ENCODE data around the gene ARHGAP6.

The ARHGAP6 gene

DNA sequence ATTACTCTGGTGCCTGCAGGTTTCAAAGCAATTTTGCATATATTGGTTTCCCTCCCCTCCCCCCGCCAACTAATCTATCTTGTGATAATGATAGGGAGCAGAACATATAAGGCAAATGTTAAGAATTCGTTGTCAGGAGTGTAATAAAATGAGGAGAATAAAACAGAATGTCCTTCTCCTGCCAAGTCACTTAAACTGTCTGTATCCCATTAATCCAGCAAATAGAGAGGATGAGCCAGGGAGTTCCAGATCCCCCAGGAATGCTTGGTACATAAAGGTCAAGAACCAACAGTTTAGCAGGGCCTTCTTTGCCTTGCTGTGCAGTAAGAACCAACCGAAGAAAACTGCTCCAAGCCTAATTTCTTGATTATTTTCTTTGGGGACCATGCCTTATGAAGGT lies 231.1 kb downstream of the ARHGAP6 start:
- ChIA-PET CTCF (no interaction called here), POLR2A (no interaction called here)
- TF ChIP-seq, protein P1, sequence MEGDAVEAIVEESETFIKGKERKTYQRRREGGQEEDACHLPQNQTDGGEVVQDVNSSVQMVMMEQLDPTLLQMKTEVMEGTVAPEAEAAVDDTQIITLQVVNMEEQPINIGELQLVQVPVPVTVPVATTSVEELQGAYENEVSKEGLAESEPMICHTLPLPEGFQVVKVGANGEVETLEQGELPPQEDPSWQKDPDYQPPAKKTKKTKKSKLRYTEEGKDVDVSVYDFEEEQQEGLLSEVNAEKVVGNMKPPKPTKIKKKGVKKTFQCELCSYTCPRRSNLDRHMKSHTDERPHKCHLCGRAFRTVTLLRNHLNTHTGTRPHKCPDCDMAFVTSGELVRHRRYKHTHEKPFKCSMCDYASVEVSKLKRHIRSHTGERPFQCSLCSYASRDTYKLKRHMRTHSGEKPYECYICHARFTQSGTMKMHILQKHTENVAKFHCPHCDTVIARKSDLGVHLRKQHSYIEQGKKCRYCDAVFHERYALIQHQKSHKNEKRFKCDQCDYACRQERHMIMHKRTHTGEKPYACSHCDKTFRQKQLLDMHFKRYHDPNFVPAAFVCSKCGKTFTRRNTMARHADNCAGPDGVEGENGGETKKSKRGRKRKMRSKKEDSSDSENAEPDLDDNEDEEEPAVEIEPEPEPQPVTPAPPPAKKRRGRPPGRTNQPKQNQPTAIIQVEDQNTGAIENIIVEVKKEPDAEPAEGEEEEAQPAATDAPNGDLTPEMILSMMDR (IDR thresholded peaks at IDR 0.05; ENCODE audit: control extremely low read depth, extremely low read depth, low read depth, missing control alignments) = no peak
- no peak for DNase-seq (ENCODE audit: extremely low spot score)

DNA sequence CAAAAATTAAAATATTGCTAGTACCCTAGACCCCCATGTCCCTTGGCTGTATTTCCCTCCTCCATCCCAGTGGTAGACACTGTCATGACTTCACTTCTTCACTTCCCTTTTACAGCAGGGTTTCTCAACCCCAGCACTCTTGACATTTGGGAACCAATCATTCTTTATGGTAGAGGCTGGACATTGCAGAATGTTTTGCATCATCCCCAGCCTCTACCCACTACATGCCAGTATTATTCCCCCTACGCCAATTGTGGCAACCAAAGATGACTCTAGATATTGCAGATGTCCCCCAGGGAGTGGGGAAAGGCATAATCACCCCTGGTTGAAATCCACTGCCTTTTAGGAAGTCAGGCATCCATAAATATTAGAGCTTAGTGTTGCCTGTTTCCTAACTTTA lies 233.9 kb downstream of the ARHGAP6 start:
- ChIA-PET POLR2A (no interaction called here), CTCF (interaction anchor here (1.1 to 1.5 kb wide), 2 partner anchors 11 to 51 kb away, joined by 3 read pairs; no protein-coding TSS in a partner anchor)
- no peak for DNase-seq (ENCODE audit: extremely low spot score)
- TF ChIP-seq, protein P1 (IDR thresholded peaks at IDR 0.05; ENCODE audit: control extremely low read depth, extremely low read depth, low read depth, missing control alignments) = no peak

DNA sequence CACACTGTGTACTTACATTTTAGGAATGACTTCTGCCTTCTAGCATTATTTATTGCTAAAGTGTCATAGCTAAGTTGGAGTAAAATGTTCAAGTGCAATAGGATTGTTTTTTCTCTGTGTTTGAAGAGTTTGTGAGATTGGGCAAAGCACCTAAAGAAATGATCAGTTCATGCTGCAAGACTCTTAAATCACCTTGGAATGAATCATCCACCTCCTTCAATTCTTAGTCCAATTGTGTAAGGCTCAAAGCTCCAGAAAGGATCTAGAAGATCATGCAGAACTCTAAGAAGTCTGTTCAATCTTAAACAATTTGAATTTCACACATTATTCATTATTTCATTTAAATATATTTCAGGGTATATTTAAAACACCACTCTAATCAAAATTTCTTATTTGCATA lies 235.4 kb downstream of the ARHGAP6 start:
- CTCF ChIA-PET = interaction anchor here (1.2 kb wide), 1 partner anchor 8 kb away, joined by 3 read pairs; no protein-coding TSS in a partner anchor

DNA sequence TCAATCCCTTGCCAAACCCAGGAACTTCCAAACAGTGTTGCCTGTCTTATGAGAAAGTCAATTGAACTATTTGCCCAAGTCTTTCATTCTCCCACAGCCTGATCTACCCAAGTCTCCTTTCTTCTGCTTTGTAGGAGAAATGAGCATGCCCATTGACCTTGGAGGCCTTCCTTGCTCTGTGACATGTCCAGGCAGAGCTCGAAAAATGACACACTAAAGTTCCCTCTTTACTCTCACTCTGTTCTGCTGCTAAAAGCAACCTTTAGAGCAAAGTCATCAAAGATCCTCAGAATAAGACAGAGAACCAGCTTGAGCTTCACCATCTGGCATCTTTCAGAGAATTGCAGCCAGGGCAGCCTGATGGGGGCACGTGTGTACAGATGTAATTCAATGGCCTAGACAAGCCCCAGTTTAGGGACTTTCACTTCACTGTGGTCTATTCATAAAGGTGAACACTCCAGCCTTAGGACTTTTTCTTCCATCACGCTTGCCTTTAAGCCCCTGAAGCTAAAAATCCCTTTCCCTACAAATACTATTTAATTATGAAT lies 236.1 kb downstream of the ARHGAP6 start:
- POLR2A ChIA-PET = no interaction called here
- TF ChIP-seq, protein P1 (IDR thresholded peaks at IDR 0.05; ENCODE audit: control extremely low read depth, extremely low read depth, low read depth, missing control alignments) = no peak
- CTCF ChIA-PET = interaction anchor here (1.2 kb wide), 1 partner anchor 9 kb away, joined by 3 read pairs; no protein-coding TSS in a partner anchor
- DNase-seq (ENCODE audit: extremely low spot score) = no peak

More for the DNA sequence above, 235.4 kb downstream of the ARHGAP6 start:
- TF ChIP-seq, protein P1 (IDR thresholded peaks at IDR 0.05; ENCODE audit: control extremely low read depth, extremely low read depth, low read depth, missing control alignments) = no peak
- DNase-seq (ENCODE audit: extremely low spot score) = no peak
- POLR2A ChIA-PET = no interaction called here

DNA sequence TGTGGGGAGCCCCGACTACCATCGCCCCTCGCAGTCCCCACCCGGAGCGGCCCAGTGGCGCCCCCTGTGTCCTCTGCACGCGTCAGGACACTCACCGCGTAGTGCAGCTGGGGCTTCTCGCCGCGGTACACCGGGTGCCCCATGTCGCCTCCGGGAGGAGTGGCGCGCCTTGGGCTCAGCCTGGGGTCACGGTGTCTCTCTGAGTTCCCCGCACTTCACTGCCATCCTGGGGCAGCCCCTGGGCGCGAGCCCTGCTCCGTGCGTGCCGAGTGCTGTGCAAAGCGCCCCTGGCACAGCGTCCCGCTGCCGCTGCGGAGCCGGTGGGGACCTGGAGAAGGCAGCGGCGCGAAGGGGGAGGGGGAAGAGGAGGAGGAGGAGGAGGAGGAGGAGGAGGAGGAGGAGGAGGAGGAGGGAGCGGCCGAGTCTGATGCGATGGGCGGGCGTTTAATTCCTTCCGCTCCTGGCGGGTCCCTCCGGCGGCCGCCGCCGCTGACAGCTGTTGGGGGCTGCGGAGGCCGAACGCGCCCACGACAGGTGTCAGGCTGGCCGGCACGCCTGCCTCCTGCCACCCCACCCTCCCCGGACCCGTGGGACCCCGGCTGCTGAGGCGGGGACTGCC lies 238.2 kb downstream of the ARHGAP6 start:
- ChIA-PET CTCF (no interaction called here), POLR2A (no interaction called here)
- DNase-seq (ENCODE audit: extremely low spot score) = peak; percentile 26
- TF ChIP-seq, protein P1 (IDR thresholded peaks at IDR 0.05; ENCODE audit: control extremely low read depth, extremely low read depth, low read depth, missing control alignments) = peak; percentile 21

DNA sequence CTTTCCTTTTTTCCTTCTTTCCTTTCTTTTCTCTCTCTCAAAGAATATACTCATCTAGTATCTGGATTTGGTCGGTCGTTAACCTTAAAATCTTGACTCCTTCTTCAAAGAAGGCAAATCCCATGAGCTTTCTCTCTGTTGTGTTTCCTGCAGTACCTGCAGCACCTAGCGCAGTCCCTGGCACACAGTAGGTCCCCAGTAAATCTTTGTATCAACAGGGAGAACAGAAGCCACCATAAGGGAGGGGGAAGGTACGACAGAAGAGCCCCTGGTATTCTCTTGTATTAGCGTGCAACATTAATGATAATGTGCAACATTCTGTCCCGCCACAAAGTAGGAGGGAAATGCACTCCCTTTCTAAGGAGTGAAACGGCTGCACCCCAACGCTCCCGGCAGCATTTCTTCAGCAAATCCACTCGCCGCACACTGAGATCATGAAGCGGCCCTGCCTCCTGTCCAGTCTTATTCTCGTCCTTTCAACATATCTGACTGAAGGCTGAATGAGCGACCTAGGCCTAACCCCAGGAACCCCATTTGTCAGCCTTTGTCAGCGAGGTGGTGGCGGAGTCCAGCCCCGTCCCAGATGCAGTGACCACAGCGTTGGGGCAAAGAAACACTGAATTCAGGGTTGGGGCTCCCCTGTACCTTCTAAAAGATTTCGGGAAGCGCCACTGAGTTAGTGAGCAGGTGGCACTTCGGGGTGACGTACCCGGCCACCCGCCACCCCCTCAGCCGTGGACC lies 238.8 kb downstream of the ARHGAP6 start:
- DNase-seq (ENCODE audit: extremely low spot score) = no peak
- CTCF ChIA-PET = no interaction called here
- TF ChIP-seq, protein P1 (IDR thresholded peaks at IDR 0.05; ENCODE audit: control extremely low read depth, extremely low read depth, low read depth, missing control alignments) = no peak
- POLR2A ChIA-PET = no interaction called here

All from GM10248 (cell line).